Stomach (tissue), 4 donors: Measurements from ENCODE around the gene AATF.

Experiments used
- POLR2A ChIP-seq, 4 donors: fragments of 450-650 bp; IDR thresholded peaks; one replicate each; pipeline ENCODE4 v1.6.1; 2016; ENCODE audit warnings: antibody characterized with exemption in 4 of 4, control low read depth in 2 of 4, mild to moderate bottlenecking in 1 of 4, moderate library complexity in 1 of 4
- POLR2AphosphoS5 ChIP-seq, 3 donors: sonication (generic); formaldehyde crosslinking; IDR thresholded peaks; one replicate each; pipeline ENCODE4 v1.6.1; 2016; ENCODE audit warnings: antibody characterized with exemption in 3 of 3

DNA sequence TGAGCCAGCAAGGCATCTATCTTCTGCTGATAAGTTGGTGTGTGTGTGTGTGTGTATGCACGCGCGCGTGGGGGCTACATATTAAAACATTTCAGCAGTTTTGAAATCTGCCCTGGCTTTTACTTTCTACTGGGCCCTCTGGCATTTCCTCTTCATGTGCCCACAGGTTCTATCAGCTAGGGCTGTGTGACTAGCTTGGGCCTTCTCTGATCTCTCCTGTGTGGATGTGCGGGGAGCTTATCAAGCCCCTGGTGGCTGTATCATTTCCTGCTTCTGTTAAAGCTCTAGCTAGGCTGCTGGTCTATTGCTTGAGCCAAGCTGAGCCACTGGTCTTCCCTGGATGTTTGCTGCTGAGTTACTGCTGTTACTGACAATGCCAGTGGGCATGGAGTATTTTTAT is 132.5 kb downstream of the AATF start:
- TF ChIP-seq POLR2A (IDR thresholded peaks at IDR 0.05) (no peak), POLR2AphosphoS5 (IDR thresholded peaks at IDR 0.05) (no peak)
